Neural cell (in vitro differentiated cells): ENCODE data around the gene PTPRG.

Source experiments
- EZH2 ChIP-seq: fragments of 200-600, 300-800 bp; shearing (Covaris generic), sonication (generic); IDR thresholded peaks from 2 replicates; pipeline ENCODE4 v1.6.1; 2014; ENCODE audit warnings: antibody characterized with exemption, low read length, borderline replicate concordance, mild to moderate bottlenecking; ENCODE audit not compliant: insufficient read depth, poor library complexity, severe bottlenecking
- POLR2AphosphoS5 ChIP-seq: IDR thresholded peaks from 2 replicates; pipeline ENCODE4 v1.6.1; 2012
- RAD21 ChIP-seq: fragments of 450-650 bp; conservative IDR thresholded peaks from 2 replicates; pipeline ENCODE4 v1.6.1; 2014; ENCODE audit warnings: antibody characterized with exemption, mild to moderate bottlenecking, moderate library complexity
- SMC3 ChIP-seq: fragments of 450-650 bp; conservative IDR thresholded peaks from 2 replicates; pipeline ENCODE4 v1.6.1; 2014; ENCODE audit warnings: antibody characterized with exemption, mild to moderate bottlenecking, moderate library complexity; ENCODE audit not compliant: poor library complexity
- TAF1 ChIP-seq: IDR thresholded peaks from 2 replicates; pipeline ENCODE4 v1.6.1; 2012; ENCODE audit warnings: low read depth
- TF ChIP-seq, protein P1 (sequence below): fragments of 450-650 bp; IDR thresholded peaks from 2 replicates; pipeline ENCODE4 v1.5.1; 2014; ENCODE audit warnings: antibody characterized with exemption, mild to moderate bottlenecking, moderate library complexity; ENCODE audit not compliant: poor library complexity, severe bottlenecking
- TF ChIP-seq, protein P2 (sequence below): IDR thresholded peaks from 2 replicates; pipeline ENCODE4 v1.6.1; 2012; ENCODE audit warnings: borderline replicate concordance

DNA sequence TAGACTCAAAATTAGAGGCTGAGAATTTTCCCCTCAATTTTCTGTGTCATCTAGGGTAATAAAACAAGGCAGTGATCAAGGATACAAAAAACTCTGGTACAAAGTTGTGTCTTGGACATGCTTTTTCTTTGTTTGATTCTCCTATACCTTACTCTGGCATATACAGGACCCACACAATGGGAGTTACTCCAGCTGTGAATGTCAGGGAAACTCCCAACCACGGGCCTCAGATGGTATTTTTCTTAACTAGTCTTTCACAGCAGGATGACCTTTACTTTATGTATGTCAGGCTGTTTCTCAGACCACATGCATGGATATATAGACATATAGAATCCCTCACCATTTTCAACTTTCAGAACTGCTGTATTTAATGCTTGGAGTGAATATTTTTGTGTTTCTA, 770.6 kb downstream of the PTPRG start:
- TF ChIP-seq, protein P1, sequence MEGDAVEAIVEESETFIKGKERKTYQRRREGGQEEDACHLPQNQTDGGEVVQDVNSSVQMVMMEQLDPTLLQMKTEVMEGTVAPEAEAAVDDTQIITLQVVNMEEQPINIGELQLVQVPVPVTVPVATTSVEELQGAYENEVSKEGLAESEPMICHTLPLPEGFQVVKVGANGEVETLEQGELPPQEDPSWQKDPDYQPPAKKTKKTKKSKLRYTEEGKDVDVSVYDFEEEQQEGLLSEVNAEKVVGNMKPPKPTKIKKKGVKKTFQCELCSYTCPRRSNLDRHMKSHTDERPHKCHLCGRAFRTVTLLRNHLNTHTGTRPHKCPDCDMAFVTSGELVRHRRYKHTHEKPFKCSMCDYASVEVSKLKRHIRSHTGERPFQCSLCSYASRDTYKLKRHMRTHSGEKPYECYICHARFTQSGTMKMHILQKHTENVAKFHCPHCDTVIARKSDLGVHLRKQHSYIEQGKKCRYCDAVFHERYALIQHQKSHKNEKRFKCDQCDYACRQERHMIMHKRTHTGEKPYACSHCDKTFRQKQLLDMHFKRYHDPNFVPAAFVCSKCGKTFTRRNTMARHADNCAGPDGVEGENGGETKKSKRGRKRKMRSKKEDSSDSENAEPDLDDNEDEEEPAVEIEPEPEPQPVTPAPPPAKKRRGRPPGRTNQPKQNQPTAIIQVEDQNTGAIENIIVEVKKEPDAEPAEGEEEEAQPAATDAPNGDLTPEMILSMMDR, result no peak
- TF ChIP-seq TAF1, result no peak
- TF ChIP-seq RAD21, result no peak
- no peak for TF ChIP-seq POLR2AphosphoS5
- TF ChIP-seq, protein P2, sequence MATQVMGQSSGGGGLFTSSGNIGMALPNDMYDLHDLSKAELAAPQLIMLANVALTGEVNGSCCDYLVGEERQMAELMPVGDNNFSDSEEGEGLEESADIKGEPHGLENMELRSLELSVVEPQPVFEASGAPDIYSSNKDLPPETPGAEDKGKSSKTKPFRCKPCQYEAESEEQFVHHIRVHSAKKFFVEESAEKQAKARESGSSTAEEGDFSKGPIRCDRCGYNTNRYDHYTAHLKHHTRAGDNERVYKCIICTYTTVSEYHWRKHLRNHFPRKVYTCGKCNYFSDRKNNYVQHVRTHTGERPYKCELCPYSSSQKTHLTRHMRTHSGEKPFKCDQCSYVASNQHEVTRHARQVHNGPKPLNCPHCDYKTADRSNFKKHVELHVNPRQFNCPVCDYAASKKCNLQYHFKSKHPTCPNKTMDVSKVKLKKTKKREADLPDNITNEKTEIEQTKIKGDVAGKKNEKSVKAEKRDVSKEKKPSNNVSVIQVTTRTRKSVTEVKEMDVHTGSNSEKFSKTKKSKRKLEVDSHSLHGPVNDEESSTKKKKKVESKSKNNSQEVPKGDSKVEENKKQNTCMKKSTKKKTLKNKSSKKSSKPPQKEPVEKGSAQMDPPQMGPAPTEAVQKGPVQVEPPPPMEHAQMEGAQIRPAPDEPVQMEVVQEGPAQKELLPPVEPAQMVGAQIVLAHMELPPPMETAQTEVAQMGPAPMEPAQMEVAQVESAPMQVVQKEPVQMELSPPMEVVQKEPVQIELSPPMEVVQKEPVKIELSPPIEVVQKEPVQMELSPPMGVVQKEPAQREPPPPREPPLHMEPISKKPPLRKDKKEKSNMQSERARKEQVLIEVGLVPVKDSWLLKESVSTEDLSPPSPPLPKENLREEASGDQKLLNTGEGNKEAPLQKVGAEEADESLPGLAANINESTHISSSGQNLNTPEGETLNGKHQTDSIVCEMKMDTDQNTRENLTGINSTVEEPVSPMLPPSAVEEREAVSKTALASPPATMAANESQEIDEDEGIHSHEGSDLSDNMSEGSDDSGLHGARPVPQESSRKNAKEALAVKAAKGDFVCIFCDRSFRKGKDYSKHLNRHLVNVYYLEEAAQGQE, result no peak
- no peak for TF ChIP-seq SMC3
- TF ChIP-seq EZH2, result no peak
